GM12873 (cell line): ENCODE measurements around the gene C1QTNF6.

Experiments
- CTCF ChIP-seq: IDR thresholded peaks from 2 replicates; pipeline ENCODE4 v1.5.1; 2012; ENCODE audit warnings: low read depth, mild to moderate bottlenecking, moderate library complexity, low read length, control low read depth; ENCODE audit not compliant: insufficient read depth; ENCODE audit errors: missing control alignments

The C1QTNF6 gene

GRCh38 chr22:37165940-37166674 is 21.9 kb downstream of the C1QTNF6 start:
- no peak for TF ChIP-seq CTCF

DNA sequence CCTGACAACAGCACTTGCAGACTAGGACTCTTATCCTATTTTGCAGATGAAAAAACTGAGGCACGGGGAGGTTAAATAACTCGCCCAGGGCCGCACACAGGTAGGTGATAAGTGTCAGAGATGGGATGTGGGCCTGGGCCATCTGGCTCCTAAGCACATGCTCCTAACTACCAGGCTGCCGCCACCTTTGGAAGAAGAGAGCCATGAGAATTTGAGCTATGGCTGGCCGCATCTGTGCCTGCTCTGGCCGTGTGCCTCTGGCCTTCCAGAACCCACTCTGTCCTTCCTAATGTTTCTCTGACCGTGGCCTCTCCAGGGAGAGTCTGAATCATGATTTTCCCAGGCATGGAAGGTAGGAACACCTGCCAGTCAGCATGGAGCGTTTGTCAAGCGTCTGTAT is 23.0 kb downstream of the C1QTNF6 start:
- no peak for TF ChIP-seq CTCF

DNA sequence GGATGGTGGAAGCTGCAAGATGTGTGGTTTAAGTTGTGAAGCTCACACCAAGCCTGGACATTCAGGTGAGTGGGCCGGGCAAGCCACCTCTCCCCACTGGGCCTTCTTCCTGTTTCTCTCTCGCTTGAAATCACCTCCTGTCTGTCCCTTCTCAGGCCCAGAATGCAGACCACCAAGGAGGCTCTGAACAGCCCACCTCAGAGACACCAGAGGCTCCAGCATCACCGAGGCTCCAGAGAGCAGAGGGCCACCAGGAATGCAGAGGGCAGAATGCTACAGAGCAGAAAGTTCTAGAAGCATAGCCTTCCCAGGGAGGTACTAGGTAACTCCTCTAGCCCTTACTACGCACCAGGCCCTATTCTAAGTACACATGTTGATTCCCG is 23.6 kb downstream of the C1QTNF6 start:
- TF ChIP-seq CTCF, result no peak

- TF ChIP-seq CTCF, result peak; percentile 4
Measured at GRCh38 chr22:37163575-37164504, 24.2 kb downstream of the C1QTNF6 start.

DNA sequence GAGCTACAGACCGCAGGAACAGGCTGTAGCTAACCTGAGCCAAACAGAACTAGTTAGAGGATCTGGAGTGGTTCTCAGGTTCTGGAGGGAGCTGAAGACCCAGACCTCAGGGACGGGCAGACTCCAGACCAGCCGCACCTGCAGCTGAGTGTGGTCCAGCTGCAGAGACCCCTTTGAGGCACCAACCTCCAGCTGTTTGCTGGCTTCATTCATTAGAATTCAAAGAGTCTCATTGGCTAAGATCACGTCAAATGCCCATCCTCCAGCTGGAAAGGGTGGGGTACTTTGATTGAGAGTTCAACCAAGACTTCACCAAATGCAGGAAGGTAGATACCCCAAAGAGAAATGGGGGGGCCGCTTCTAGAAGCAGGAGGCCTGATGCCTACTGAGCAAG is 25.0 kb downstream of the C1QTNF6 start:
- TF ChIP-seq CTCF, result no peak

DNA sequence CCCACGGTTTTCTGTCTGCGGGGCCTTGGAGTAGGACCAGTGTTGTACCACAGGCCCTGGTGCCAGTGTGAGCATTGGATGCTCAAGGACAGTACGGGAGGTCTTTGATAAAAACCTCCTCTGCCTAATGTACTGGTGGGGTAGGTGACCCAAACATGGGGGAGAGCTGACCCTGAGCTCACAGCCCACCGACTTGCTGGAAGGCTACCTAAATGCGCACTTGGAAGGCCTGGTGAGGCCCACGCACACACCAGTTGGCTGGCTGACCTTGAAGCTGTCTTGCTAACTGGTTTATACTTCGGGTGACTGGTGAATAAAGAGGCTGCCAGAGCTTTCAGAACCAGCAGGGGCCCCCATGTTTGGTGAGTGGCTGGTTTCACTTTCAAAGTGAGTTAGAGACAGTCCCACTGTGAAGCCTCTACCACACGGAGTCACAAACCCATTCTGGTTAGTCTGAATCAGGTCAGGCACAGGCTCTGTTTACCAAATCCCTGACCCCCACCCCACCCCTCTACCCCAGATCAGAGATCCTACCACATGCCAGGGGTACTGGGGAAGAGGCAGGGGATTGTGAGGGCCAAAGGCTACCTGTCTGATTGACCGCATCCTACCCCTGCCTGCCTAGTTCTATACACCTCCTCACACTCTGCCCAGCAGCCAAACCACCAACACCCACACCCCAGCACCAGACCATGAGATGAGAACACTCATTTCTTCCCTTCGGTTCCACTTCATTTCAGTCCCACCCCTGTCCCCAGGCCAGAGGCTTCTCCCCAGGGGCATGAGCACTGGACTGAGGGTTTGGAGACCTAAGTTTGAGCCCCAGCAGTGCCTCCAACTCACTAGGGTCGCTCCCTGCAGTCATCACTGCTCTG is 25.6 kb downstream of the C1QTNF6 start:
- TF ChIP-seq CTCF, result peak; percentile 56
